Measurements from ENCODE around the gene ESRRB.

- TF ChIP-seq CTCF (IDR thresholded peaks at IDR 0.05) (no peak), POLR2A (IDR thresholded peaks at IDR 0.05) (no peak)
These were observed 110.4 kb downstream of the ESRRB start for GRCh38 chr14:76486251-76486743.

Measured in Peyer's patch (tissue), 4 donors.